ENCODE data around the gene TMEM52. TPM values are rescaled to one million over a fixed set of nuclear protein-coding genes. Genes with fewer than 3 reads are reported as not detected.

The TMEM52 gene
- total and polyA plus RNA-seq, 9 of the 15 experiments (the other 6 are each of a cell fraction or from before 2014, with no cell fraction given), result 0.37 to 22.5 (median 6.8) TPM

DNA sequence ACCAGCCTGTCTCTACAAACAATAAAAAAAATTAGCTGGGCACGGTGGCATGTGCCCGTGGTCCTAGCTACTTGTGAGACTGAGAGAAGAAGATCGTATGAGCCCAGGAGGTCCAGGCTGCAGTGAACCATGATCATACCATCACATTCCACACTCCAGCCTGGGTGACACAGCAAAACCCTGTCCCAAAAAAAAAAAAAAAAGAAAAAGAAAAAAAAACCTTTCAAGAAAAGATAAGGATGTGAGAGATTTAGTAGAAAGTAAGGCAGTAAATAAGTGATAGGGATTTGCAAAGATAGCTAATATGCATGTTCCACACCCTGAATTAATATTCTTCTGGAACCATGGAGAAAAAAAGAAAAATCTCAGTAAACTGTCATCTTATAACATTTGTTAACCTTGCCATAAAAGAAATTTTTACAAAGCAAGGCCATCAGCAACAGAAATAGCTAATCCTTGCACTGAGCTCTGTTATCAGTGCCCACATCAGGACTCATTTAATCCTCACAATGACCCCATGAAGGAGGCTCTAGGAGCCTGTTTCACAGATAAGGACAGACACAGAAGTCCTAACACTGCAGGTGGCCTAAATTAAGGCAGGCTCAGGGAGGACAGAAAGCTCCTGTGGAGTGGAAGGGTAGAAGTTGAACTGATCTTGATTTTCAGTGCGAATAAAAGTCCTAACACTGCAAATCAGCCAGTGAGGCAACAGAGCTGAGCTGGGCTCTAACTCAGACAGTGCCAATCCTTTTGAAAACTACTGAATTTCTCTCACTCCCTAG lies 35.8 kb downstream of the TMEM52 start (continued):
- TF ChIP-seq POLR2AphosphoS5 (IDR thresholded peaks at IDR 0.05; ENCODE audit: control insufficient read depth, insufficient read depth, low read depth, low read length) (peak; percentile 94), MXI1 (IDR thresholded peaks at IDR 0.05; ENCODE audit: low read depth, low read length) (peak; percentile 56; the same call in 1 of the 2 replicates), ESRRB (CRISPR knock-in tag; IDR thresholded peaks at IDR 0.05; ENCODE audit: borderline replicate concordance) (no peak), NR2C1 (IDR thresholded peaks at IDR 0.05) (peak; percentile 29; the same call in 1 of the 2 replicates), NR2C1 (tag; IDR thresholded peaks at IDR 0.05) (peak; percentile 54; the same call in 1 of the 2 replicates), MAFF (IDR thresholded peaks at IDR 0.05; ENCODE audit: low read length) (peak; percentile 66; the same call in 1 of the 2 replicates), SRF (CRISPR knock-in tag; IDR thresholded peaks at IDR 0.05) (peak in 1 of 2 experiments; percentile 69; a peak in 2 of 4 replicates), ZNF239 (CRISPR knock-in tag; IDR thresholded peaks at IDR 0.05) (no peak), NRF1 (conservative IDR thresholded peaks at IDR 0.05 in 1 of 2, IDR thresholded peaks at IDR 0.05 in 1 of 2) (peak; percentile 37 to 45; a peak in 2 of 4 replicates), PTRF (tag; IDR thresholded peaks at IDR 0.05) (no peak), SIX5 (IDR thresholded peaks at IDR 0.05; ENCODE audit: borderline replicate concordance in 1 of 2, insufficient read depth in 1 of 2, low read depth in 1 of 2, low read length in 2 of 2) (no peak), SMC3 (conservative IDR thresholded peaks at IDR 0.05; ENCODE audit: insufficient read depth, low read depth, low read length) (no peak), HDAC3 (IDR thresholded peaks at IDR 0.05; ENCODE audit: borderline replicate concordance, partially characterized antibody) (peak; percentile 50), RBM15 (IDR thresholded peaks at IDR 0.05; ENCODE audit: insufficient read depth, low read length) (no peak), ZNF274 (IDR thresholded peaks at IDR 0.05; ENCODE audit: borderline replicate concordance, low read depth, low read length) (no peak), BACH1 (tag; IDR thresholded peaks at IDR 0.05) (no peak), HDAC1 (IDR thresholded peaks at IDR 0.05) (peak; percentile 38 to 96; a peak in 3 of 4 replicates), CBFA2T3 (IDR thresholded peaks at IDR 0.05) (peak; percentile 96), ZNF589 (CRISPR knock-in tag; IDR thresholded peaks at IDR 0.05; ENCODE audit: low read depth) (no peak)
- TF ChIP-seq, protein P1, sequence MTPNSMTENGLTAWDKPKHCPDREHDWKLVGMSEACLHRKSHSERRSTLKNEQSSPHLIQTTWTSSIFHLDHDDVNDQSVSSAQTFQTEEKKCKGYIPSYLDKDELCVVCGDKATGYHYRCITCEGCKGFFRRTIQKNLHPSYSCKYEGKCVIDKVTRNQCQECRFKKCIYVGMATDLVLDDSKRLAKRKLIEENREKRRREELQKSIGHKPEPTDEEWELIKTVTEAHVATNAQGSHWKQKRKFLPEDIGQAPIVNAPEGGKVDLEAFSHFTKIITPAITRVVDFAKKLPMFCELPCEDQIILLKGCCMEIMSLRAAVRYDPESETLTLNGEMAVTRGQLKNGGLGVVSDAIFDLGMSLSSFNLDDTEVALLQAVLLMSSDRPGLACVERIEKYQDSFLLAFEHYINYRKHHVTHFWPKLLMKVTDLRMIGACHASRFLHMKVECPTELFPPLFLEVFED (CRISPR knock-in tag; conservative IDR thresholded peaks at IDR 0.05), result no peak
- TF ChIP-seq, protein P2, sequence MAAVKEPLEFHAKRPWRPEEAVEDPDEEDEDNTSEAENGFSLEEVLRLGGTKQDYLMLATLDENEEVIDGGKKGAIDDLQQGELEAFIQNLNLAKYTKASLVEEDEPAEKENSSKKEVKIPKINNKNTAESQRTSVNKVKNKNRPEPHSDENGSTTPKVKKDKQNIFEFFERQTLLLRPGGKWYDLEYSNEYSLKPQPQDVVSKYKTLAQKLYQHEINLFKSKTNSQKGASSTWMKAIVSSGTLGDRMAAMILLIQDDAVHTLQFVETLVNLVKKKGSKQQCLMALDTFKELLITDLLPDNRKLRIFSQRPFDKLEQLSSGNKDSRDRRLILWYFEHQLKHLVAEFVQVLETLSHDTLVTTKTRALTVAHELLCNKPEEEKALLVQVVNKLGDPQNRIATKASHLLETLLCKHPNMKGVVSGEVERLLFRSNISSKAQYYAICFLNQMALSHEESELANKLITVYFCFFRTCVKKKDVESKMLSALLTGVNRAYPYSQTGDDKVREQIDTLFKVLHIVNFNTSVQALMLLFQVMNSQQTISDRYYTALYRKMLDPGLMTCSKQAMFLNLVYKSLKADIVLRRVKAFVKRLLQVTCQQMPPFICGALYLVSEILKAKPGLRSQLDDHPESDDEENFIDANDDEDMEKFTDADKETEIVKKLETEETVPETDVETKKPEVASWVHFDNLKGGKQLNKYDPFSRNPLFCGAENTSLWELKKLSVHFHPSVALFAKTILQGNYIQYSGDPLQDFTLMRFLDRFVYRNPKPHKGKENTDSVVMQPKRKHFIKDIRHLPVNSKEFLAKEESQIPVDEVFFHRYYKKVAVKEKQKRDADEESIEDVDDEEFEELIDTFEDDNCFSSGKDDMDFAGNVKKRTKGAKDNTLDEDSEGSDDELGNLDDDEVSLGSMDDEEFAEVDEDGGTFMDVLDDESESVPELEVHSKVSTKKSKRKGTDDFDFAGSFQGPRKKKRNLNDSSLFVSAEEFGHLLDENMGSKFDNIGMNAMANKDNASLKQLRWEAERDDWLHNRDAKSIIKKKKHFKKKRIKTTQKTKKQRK (IDR thresholded peaks at IDR 0.05; ENCODE audit: borderline replicate concordance, low read depth, low read length), result no peak
- TF ChIP-seq, protein P3, sequence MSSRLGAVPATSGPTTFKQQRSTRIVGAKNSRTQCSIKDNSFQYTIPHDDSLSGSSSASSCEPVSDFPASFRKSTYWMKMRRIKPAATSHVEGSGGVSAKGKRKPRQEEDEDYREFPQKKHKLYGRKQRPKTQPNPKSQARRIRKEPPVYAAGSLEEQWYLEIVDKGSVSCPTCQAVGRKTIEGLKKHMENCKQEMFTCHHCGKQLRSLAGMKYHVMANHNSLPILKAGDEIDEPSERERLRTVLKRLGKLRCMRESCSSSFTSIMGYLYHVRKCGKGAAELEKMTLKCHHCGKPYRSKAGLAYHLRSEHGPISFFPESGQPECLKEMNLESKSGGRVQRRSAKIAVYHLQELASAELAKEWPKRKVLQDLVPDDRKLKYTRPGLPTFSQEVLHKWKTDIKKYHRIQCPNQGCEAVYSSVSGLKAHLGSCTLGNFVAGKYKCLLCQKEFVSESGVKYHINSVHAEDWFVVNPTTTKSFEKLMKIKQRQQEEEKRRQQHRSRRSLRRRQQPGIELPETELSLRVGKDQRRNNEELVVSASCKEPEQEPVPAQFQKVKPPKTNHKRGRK (tag; IDR thresholded peaks at IDR 0.05), result no peak

Measured in K562 (cell line).